ENCODE results near the gene RNF14. TPM values are rescaled to one million over a fixed set of nuclear protein-coding genes. Genes with fewer than 3 reads are reported as not detected.

Gene RNF14
- total and polyA plus RNA-seq, 10 of the 15 experiments (the other 5 are each of a cell fraction or from before 2014, with no cell fraction given): 13.2 to 41.8 (median 28.3) TPM

DNA sequence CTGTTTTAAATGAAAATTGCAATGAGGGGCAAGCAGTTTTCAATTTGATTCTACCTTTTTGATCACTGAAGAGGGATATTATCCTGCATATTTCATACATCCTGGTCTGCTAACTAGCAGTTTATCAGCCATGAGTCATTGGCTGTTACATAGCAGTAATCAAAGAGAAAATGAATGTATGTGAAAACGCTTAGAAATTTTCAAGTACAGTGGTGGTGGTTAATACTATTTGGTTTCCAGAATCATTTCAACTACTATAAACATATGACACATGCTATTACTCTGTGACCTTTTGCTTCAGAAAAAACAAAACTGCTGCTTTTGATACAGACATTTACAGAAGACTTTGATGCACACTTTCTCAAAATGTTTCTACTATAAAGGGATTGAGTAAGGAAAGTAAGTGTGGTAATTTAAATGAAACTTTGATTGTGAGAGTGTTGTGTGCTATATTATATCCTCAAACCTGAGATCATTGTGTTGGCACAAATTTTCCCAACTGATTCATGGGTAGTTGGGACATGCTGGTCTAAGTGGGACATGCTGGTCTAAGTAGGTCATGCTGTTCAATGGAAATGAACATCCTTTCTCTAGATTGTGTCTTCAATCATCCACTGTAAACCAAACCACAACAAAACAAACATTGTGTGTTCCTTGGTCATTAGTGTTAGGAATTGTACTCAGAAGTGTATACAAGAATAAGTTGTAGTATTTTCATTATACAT is 5.1 kb downstream of the RNF14 start (continued):
- TF ChIP-seq, protein P1, sequence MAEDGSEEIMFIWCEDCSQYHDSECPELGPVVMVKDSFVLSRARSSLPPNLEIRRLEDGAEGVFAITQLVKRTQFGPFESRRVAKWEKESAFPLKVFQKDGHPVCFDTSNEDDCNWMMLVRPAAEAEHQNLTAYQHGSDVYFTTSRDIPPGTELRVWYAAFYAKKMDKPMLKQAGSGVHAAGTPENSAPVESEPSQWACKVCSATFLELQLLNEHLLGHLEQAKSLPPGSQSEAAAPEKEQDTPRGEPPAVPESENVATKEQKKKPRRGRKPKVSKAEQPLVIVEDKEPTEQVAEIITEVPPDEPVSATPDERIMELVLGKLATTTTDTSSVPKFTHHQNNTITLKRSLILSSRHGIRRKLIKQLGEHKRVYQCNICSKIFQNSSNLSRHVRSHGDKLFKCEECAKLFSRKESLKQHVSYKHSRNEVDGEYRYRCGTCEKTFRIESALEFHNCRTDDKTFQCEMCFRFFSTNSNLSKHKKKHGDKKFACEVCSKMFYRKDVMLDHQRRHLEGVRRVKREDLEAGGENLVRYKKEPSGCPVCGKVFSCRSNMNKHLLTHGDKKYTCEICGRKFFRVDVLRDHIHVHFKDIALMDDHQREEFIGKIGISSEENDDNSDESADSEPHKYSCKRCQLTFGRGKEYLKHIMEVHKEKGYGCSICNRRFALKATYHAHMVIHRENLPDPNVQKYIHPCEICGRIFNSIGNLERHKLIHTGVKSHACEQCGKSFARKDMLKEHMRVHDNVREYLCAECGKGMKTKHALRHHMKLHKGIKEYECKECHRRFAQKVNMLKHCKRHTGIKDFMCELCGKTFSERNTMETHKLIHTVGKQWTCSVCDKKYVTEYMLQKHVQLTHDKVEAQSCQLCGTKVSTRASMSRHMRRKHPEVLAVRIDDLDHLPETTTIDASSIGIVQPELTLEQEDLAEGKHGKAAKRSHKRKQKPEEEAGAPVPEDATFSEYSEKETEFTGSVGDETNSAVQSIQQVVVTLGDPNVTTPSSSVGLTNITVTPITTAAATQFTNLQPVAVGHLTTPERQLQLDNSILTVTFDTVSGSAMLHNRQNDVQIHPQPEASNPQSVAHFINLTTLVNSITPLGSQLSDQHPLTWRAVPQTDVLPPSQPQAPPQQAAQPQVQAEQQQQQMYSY (CRISPR knock-in tag; IDR thresholded peaks at IDR 0.05): no peak
- TF ChIP-seq ZNF384 (IDR thresholded peaks at IDR 0.05; ENCODE audit: borderline replicate concordance, low read depth, low read length): no peak

GRCh38 chr5:141976176-141976575 is 7.3 kb downstream of the RNF14 start:
- FAIRE-seq: no peak
- ChIA-PET RAD21 (ENCODE audit: unreplicated experiment) (interaction anchor here (1.6 kb wide), 1 partner anchor 15 kb away, joined by 3 read pairs; no protein-coding TSS in a partner anchor), POLR2A (interaction anchor here (0.6 to 1.3 kb wide), 3 partner anchors 10 to 1277 kb away, joined by 3 to 5 read pairs (median 5); no protein-coding TSS in a partner anchor), CTCF (interaction anchor here (0.6 to 4.4 kb wide), 5 partner anchors 10 to 1335 kb away, joined by 3 to 21 read pairs (median 8); no protein-coding TSS in a partner anchor), SMC1A (ENCODE audit: uncharacterized antibody, unreplicated experiment) (interaction anchor here (0.6 to 4.3 kb wide), 3 partner anchors 14 to 175 kb away, joined by 3 to 27 read pairs (median 3); no protein-coding TSS in a partner anchor)
- Histone ChIP-seq H3K9ac (ENCODE audit: control insufficient read depth, insufficient read depth, low read length) (no peak overlapping the region), H2AFZ (ENCODE audit: control insufficient read depth, low read depth, low read length) (no peak overlapping the region), H3K4me3 (no peak overlapping the region), H3K4me1 (ENCODE audit: control insufficient read depth, insufficient read depth, low read length) (no peaks in the 10 kb centered on the region), H3K27ac (ENCODE audit: control insufficient read depth, insufficient read depth) (no peak overlapping the region), H4K20me1 (ENCODE audit: control insufficient read depth, insufficient read depth) (no peaks in the 10 kb centered on the region), H3K36me3 (ENCODE audit: control insufficient read depth in 2 of 2, insufficient read depth in 2 of 2, low read length in 1 of 2) (peaks cover 2 to 15% of the 10 kb centered on the region in 2 experiments), H3K9me3 (replicated peaks; ENCODE audit: control insufficient read depth, insufficient read depth, low read length) (no peaks in the 10 kb centered on the region), H3K4me2 (ENCODE audit: control insufficient read depth, insufficient read depth) (no peak overlapping the region), H3K79me2 (ENCODE audit: control insufficient read depth, insufficient read depth, low read length) (no peaks in the 10 kb centered on the region), H3K27me3 (replicated peaks in 1 of 2; ENCODE audit: control insufficient read depth in 2 of 2, insufficient read depth in 2 of 2, low read length in 1 of 2) (no peaks in the 10 kb centered on the region)
- TF ChIP-seq CHD4 (IDR thresholded peaks at IDR 0.05) (no peak), NR2F1 (conservative IDR thresholded peaks at IDR 0.05) (no peak), CBX3 (IDR thresholded peaks at IDR 0.05; ENCODE audit: borderline replicate concordance, low read depth) (no peak), EED (IDR thresholded peaks at IDR 0.05; ENCODE audit: low read depth) (no peak), SREBF2 (IDR thresholded peaks at IDR 0.05; ENCODE audit: low read length) (no peak)
- TF ChIP-seq, protein P2, sequence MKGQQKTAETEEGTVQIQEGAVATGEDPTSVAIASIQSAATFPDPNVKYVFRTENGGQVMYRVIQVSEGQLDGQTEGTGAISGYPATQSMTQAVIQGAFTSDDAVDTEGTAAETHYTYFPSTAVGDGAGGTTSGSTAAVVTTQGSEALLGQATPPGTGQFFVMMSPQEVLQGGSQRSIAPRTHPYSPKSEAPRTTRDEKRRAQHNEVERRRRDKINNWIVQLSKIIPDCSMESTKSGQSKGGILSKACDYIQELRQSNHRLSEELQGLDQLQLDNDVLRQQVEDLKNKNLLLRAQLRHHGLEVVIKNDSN (IDR thresholded peaks at IDR 0.05; ENCODE audit: borderline replicate concordance, extremely low read length, insufficient read depth, low read depth, low read length): no peak
- BruUV-seq (replicated peaks): no TSS peak
- intact Hi-C loops (cut with micrococcal nuclease; ENCODE audit: unreplicated experiment) (no loop called here), in situ Hi-C loops (cut with MboI) (no loop called here)
- ATAC-seq: no peak
- DNase-seq (ENCODE audit: low read depth, low spot score): no peak
- WGBS (ENCODE audit: insufficient coverage, insufficient replicate concordance, low lambda C conversion rate, missing lambda C conversion rate): over 99% methylated on average over 6 of the region's 6 CpGs
